ENCODE measurements around the gene ADRM1.

- TF ChIP-seq CTCF (IDR thresholded peaks at IDR 0.05) (no peak), POLR2A (IDR thresholded peaks at IDR 0.05) (no peak)
Measured at GRCh38 chr20:62259294-62259565, 43.6 kb upstream of the ADRM1 start.

Measured in transverse colon (tissue), 3 donors.